NCI-H128 (cell line): ENCODE results near the gene EP400.

Experiments used
- DNase-seq: peaks from one replicate; lab custom pipeline; 2025; ENCODE audit not compliant: unreplicated experiment; lab: John Stamatoyannopoulos, UW

EP400 gene

DNA sequence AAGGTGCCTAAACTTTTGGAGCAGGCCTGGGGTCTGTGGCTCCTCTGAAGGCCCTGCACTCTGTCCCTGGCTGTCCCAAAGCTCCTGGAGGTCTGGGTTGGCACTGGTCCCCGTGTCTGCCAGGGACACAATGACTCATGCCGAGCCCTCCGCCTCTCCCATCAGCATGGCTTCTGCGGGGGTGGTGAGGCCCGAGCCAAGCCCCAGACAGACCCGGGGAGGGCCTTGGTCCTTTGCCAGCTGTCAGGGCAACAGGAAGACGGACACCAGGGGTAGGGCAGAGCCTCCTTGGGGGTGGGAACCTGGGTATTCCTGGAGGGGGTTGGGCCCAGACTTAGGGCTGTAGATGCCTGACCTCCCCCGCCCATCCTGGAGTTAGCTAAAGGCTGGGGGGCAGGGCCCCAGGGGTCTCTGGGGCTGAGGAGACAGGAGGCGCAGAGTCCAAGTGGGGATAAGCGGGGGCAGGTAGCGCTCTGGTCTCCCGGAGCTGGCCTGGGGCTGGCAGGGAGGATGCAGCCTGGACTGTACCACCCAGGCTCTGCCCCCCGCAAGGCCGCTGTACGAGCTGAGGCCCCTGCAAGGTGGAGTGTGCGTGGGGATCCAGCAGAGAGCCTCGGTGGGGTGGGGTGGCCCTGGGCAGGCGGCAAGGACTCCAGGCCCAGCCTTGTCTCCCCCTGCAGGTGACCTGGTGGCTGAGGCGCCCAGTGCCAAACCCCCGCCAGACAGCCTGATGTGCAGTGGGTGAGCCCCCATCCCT lies 37.0 kb upstream of the EP400 start:
- DNase-seq, result no peak

GRCh38 chr12:131913666-131914065 lies 36.1 kb upstream of the EP400 start:
- DNase-seq, result no peak

- no peak for DNase-seq
Observed at GRCh38 chr12:131914179-131914702, 35.5 kb upstream of the EP400 start.

DNA sequence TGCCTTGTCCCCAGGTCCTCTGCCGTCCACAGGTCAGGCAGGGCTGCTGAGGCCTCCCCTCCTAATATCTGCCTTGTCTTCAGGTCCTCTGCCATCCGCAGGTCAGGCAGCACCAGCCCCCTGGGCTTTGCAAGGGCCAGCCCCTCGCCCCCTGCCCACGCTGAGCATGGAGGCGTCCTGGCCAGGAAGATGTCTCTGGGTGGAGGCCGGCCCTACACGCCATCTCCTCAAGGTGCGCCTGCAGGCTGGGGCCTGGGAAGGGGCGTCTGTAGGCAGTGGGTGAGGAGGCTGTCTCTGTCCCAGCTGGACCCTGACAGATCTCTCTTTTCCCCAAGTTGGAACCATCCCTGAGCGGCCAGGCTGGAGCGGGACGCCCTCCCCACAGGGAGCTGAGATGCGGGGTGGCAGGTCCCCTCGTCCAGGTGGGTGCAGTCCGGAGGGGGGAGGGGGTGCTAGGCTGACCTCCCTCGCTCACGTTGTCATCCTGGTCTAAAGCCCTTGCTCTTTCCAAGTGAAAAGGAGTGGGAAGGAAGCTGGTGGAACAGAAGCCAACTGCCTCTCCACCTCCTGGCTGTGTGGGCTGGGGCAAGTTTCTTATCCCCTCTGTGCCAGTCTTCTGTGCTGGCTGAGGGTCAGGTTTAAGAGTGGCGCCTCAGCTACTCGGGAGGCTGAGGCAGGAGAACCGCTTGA lies 34.6 kb upstream of the EP400 start:
- no peak for DNase-seq

DNA sequence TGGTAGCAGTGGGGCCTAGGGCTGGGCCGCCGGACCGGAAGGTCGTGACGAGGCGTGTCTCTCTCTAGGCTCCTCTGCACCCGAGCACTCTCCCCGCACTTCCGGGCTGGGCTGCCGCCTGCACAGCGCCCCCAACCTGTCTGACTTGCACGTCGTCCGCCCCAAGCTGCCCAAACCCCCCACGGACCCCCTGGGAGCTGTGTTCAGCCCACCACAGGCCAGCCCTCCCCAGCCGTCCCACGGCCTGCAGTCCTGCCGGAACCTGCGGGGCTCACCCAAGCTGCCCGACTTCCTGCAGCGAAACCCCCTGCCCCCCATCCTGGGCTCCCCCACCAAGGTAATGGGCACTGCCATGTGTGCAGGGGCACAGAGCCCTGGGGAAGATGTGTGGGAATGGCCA lies 33.9 kb upstream of the EP400 start:
- DNase-seq, result no peak

GRCh38 chr12:131916306-131917138 lies 33.2 kb upstream of the EP400 start:
- DNase-seq, result no peak

GRCh38 chr12:131917139-131917710 lies 32.5 kb upstream of the EP400 start:
- DNase-seq, result no peak

GRCh38 chr12:131917711-131918306 lies 31.9 kb upstream of the EP400 start:
- no peak for DNase-seq

DNA sequence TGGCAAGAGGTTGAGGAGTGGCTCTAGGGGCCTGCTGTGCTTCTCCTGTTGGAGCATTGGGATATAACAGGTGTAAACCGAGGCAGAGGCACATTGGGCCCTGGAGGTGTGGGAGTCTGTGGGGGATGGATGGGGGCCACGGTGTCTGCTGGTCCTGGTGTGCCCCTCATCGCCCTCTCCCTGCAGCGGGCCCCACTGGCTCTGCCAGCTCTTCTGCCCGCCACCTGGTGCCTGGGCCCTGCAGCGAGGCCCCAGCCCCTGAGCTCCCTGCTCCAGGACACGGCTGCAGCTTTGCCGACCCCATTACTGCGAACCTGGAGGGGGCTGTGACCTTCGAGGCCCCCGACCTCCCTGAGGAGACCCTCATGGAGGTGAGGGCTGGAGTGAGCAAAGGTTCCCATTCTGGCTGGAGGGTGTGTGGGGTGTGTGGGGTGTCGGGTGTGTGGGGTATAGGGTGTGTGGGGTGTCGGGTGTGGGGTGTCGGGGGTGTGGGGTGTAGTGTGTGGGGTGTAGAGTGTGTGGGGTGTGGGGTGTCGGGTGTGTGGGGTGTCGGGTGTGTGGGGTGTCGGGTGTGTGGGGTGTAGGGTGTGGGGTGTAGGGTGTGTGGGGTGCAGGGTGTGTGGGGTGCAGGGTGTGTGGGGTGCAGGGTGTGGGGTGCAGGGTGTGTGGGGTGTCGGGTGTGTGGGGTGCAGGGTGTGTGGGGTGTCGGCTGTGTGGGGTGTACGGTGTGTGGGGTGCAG lies 31.3 kb upstream of the EP400 start:
- DNase-seq, result no peak

DNA sequence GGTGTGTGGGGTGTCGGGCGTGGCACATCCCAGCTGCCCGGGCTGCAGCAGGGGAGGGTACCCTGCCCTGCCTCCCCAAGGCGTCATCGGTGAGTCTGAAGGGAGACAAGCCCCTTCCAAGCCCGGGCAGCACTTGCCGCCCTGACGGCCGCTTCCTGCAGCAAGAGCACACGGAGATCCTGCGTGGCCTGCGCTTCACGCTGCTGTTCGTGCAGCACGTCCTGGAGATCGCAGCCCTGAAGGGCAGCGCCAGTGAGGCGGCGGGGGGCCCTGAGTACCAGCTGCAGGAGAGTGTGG lies 30.7 kb upstream of the EP400 start:
- no peak for DNase-seq

GRCh38 chr12:131919366-131920156 lies 30.2 kb upstream of the EP400 start:
- DNase-seq, result no peak

DNA sequence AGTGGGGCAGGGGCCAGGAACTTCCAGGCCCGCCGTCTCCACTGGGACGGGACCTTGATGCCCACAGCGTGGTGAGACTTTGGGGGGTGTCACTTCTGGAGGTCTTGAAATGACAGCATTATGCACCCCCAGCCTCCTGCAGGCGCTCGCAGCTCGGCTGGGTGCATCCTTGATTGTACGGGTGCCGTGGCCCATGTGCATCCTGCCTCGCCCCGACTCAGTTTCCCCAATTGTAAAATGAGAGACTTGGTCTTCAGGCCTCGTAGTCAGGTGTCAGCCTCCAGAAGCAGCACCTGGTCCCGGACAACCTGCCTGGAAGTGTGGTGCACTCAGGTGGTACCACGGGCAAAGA lies 29.6 kb upstream of the EP400 start:
- DNase-seq, result no peak

- DNase-seq, result no peak
Observed at GRCh38 chr12:131920902-131921840, 28.6 kb upstream of the EP400 start.

GRCh38 chr12:131921866-131922769 lies 27.6 kb upstream of the EP400 start:
- DNase-seq, result no peak

DNA sequence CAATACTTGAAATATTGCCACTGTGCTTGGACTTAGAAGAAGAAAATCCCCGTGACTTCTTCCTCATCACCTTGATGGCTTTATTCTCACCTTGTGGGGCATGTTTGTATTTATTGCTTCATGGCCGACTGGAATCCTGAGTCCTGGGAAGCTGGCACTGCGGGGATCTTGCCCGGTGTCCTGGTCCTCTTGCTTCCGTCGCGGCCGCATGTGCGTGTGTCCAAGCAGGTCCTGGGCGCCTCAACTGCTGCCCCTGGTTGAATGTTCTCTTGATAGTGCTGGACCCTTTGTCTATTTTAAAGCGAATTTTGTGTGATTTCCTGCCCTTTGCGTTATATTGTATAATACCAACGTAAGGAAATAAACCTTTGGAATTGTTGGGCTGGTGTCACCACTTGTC lies 27.0 kb upstream of the EP400 start:
- DNase-seq, result no peak

- DNase-seq, result no peak
Observed at GRCh38 chr12:131923260-131923659, 26.5 kb upstream of the EP400 start.
